Ishikawa (cell line): ENCODE results near the gene NR5A2.

Experiments used
- CEBPB ChIP-seq: IDR thresholded peaks from 2 replicates; pipeline ENCODE4 v1.6.1; 2012
- CREB1 ChIP-seq: IDR thresholded peaks from 2 replicates; pipeline ENCODE4 v1.6.1; 2012; ENCODE audit warnings: low read depth
- FOXM1 ChIP-seq: IDR thresholded peaks from 2 replicates; pipeline ENCODE4 v1.6.1; 2012; ENCODE audit warnings: low read depth, borderline replicate concordance
- MAX ChIP-seq: IDR thresholded peaks from 2 replicates; pipeline ENCODE4 v1.6.1; 2012
- RAD21 ChIP-seq: IDR thresholded peaks from 2 replicates; pipeline ENCODE4 v1.6.1; 2012; ENCODE audit warnings: low read depth
- USF1 ChIP-seq: IDR thresholded peaks from 2 replicates; pipeline ENCODE4 v1.6.1; 2012
- ZBTB7A ChIP-seq: IDR thresholded peaks from 2 replicates; pipeline ENCODE4 v1.6.1; 2012; ENCODE audit warnings: low read depth

The NR5A2 gene

GRCh38 chr1:200226268-200226968 lies 198.9 kb downstream of the NR5A2 start:
- TF ChIP-seq FOXM1 (no peak), CREB1 (no peak)

DNA sequence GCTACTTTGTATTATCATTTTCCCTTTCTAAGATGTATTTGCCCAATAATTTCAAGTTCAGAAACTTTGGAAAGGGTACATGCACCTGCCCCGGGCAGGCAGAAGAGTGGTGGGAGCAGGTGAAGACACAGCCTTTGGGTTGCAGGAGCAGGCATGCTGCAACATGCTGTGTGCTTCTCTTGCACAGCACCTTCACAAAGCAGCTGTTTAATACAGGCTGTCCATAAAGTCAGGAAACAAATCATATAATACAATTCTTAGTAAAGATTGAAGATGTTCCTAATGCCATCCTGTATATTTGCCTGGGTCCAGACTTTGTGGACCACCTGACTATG lies 199.4 kb downstream of the NR5A2 start:
- TF ChIP-seq RAD21 (no peak), USF1 (no peak), CEBPB (no peak), ZBTB7A (no peak), MAX (no peak)
